ENCODE measurements around the gene PLIN4. TPM values are rescaled to one million over a fixed set of nuclear protein-coding genes. Genes with fewer than 3 reads are reported as not detected.

The PLIN4 gene
- total and polyA plus RNA-seq, 2 donors from 2014 or later, result 1.6 to 2.2 TPM

DNA sequence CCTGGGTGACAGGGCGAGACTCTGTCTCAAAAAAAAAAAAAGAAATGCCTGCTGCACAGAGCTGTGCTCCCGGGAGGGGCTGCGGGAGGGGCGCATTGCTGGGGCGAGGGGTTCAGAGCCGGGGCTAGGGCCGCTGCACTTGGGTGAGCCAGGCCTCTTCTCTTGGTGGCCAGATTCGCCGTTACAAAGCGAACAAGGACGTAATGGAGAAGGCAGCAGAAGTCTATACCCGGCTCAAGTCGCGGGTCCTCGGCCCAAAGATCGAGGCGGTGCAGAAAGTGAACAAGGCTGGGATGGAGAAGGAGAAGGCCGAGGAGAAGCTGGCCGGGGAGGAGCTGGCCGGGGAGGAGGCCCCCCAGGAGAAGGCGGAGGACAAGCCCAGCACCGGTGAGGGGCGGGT, 19.0 kb downstream of the PLIN4 start:
- Histone ChIP-seq H3K9me3 (ENCODE audit: control insufficient read depth in 2 of 3, insufficient read depth in 1 of 3, low read length in 3 of 3) (no peaks in the 10 kb centered on the region), H3K27me3 (ENCODE audit: control insufficient read depth, insufficient read depth, low read length) (no peaks in the 10 kb centered on the region), H3K36me3 (ENCODE audit: control insufficient read depth in 2 of 3, insufficient read depth in 3 of 3, low read length in 3 of 3) (peaks cover 0 to 14% (median 2%) of the 10 kb centered on the region in 3 donors)

DNA sequence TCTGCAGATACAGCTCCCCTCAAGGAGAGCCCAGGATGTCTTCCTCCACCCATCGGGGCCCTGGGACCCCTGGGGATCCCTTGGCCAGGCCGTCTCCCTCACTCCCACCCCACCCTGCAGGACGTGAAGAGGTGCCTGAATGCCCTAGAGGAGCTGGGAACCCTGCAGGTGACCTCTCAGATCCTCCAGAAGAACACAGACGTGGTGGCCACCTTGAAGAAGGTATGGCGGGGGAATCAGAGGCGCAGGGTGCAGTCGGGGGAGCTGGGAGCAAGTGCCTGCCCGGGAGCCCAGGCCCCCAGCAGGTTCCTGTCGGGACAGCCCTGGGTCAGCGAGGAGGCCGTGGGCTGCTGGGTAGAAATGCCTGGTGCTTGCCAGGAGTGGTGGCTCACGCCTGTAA, 19.6 kb downstream of the PLIN4 start:
- DNase-seq (no peak), FAIRE-seq (no peak)
- Histone ChIP-seq H3K27ac (ENCODE audit: low read depth in 2 of 2, low read length in 2 of 2) (no peak overlapping the region), H3K4me1 (ENCODE audit: control insufficient read depth in 2 of 3, insufficient read depth in 2 of 3, low read depth in 1 of 3, low read length in 3 of 3) (no peaks in the 10 kb centered on the region), H3K36me3 (ENCODE audit: control insufficient read depth in 2 of 3, insufficient read depth in 3 of 3, low read length in 3 of 3) (peaks cover 0 to 14% (median 0%) of the 10 kb centered on the region in 3 donors), H3K9ac (ENCODE audit: low read length in 3 of 3) (no peak overlapping the region), H3K27me3 (ENCODE audit: control insufficient read depth, insufficient read depth, low read length) (no peaks in the 10 kb centered on the region), H3K4me3 (ENCODE audit: low read length in 3 of 3) (no peak overlapping the region), H3K9me3 (ENCODE audit: control insufficient read depth in 2 of 3, insufficient read depth in 1 of 3, low read length in 3 of 3) (no peaks in the 10 kb centered on the region)
- intact Hi-C loops (cut with DNase I), result no loop called here
- TF ChIP-seq, protein P1, sequence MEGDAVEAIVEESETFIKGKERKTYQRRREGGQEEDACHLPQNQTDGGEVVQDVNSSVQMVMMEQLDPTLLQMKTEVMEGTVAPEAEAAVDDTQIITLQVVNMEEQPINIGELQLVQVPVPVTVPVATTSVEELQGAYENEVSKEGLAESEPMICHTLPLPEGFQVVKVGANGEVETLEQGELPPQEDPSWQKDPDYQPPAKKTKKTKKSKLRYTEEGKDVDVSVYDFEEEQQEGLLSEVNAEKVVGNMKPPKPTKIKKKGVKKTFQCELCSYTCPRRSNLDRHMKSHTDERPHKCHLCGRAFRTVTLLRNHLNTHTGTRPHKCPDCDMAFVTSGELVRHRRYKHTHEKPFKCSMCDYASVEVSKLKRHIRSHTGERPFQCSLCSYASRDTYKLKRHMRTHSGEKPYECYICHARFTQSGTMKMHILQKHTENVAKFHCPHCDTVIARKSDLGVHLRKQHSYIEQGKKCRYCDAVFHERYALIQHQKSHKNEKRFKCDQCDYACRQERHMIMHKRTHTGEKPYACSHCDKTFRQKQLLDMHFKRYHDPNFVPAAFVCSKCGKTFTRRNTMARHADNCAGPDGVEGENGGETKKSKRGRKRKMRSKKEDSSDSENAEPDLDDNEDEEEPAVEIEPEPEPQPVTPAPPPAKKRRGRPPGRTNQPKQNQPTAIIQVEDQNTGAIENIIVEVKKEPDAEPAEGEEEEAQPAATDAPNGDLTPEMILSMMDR (IDR thresholded peaks at IDR 0.05; ENCODE audit: borderline replicate concordance, extremely low read depth, insufficient read depth), result no peak

More for the DNA sequence above, 19.0 kb downstream of the PLIN4 start:
- intact Hi-C loops (cut with DNase I), result no loop called here
- TF ChIP-seq, protein P1 (IDR thresholded peaks at IDR 0.05; ENCODE audit: borderline replicate concordance, extremely low read depth, insufficient read depth), result no peak
- no peak overlapping the region for H3K27ac ChIP-seq (ENCODE audit: low read depth in 2 of 2, low read length in 2 of 2)
- no peak overlapping the region for H3K4me3 ChIP-seq (ENCODE audit: low read length in 3 of 3)
- H3K9ac ChIP-seq (ENCODE audit: low read length in 3 of 3), result no peak overlapping the region
- no peak for DNase-seq
- no peak for FAIRE-seq
- H3K4me1 ChIP-seq (ENCODE audit: control insufficient read depth in 2 of 3, insufficient read depth in 2 of 3, low read depth in 1 of 3, low read length in 3 of 3), result no peaks in the 10 kb centered on the region

DNA sequence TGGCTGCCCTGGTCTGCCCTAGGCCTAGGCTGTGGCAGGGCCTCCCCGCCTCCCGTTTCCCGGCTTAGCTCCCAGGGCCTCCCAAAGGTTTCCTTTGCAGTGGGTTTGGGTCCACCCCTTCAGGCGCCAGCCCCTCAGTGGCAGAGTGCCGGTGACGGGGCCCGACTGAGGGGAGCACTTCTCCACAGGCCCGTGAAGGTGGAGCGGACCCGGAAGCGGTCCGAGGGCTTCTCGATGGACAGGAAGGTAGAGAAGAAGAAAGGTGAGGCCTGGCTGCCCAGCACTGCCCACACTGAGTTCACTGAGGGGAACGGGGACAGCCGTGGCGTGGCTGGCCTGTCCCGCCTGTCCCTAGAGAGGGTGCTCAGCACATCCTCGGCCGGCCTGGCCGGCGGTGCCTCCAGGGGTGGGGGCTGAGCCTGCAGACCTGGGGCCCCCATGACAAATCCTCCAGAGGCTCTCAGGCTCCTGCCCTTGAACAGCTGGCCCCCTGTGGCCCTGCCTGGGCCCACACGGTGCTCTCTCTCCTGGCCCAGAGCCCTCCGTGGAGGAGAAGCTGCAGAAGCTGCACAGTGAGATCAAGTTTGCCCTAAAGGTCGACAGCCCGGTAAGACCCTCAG, 20.4 kb downstream of the PLIN4 start:
- Histone ChIP-seq H3K4me3 (ENCODE audit: low read length in 3 of 3) (no peak overlapping the region), H3K27ac (ENCODE audit: low read depth in 2 of 2, low read length in 2 of 2) (no peak overlapping the region), H3K9me3 (ENCODE audit: control insufficient read depth in 2 of 3, insufficient read depth in 1 of 3, low read length in 3 of 3) (no peaks in the 10 kb centered on the region), H3K4me1 (ENCODE audit: control insufficient read depth in 2 of 3, insufficient read depth in 2 of 3, low read depth in 1 of 3, low read length in 3 of 3) (no peaks in the 10 kb centered on the region), H3K27me3 (ENCODE audit: control insufficient read depth, insufficient read depth, low read length) (no peaks in the 10 kb centered on the region), H3K36me3 (ENCODE audit: control insufficient read depth in 2 of 3, insufficient read depth in 3 of 3, low read length in 3 of 3) (peaks cover 0 to 17% (median 3%) of the 10 kb centered on the region in 3 donors), H3K9ac (ENCODE audit: low read length in 3 of 3) (no peak overlapping the region)
- TF ChIP-seq, protein P1 (IDR thresholded peaks at IDR 0.05; ENCODE audit: borderline replicate concordance, extremely low read depth, insufficient read depth), result no peak
- no peak for DNase-seq
- no peak for FAIRE-seq
- intact Hi-C loops (cut with DNase I), result no loop called here

All from kidney (tissue), 14 donors.